ENCODE data around the gene PABPN1L.

The PABPN1L gene

GRCh38 chr16:88865742-88866141 lies 718 bp downstream of the PABPN1L start:
- DNase-seq, result no peak

GRCh38 chr16:88865310-88865709 lies 1.1 kb downstream of the PABPN1L start:
- DNase-seq, result no peak

- no peak for DNase-seq
These were observed 1.9 kb downstream of the PABPN1L start for GRCh38 chr16:88864521-88864920.

DNA sequence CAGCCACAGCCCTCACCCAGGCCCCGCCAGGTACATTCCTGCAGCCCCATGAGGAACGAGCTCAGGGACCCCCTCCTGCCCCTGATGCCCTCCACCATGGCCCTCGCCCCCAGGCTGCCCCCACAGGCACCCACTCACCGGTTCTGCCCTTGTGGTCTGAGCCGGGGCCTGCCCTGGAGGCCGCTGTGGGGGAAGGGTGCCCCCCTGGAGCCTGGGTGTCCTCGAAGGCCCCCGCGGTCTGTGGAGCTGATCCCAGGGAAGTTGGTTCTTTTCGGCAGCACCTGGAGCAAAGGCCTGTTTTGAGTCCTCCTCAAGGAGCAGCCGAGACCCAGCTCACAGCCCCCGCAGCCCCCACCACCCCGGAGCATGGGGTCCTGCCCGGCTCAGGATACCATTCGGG lies 2.4 kb downstream of the PABPN1L start:
- DNase-seq, result no peak

DNA sequence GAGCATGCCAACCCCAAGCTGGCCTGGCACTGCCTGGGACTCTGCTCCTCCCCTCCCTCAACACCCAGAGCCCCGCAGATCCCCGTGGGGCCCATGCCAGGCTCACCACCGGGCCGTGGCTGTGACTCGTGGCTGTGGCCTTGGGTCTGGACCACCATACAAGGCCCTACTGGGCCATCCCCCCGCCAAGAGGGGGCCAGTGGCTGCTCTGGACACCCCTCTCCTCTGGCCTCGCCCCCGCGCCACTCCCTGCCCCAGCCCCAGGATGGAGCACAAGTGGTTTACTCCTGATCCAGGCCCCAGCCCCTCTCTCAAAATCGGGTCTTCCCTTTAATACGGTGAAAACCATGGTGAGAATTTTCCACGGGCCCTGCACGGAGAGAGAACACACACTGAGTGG lies 3.0 kb downstream of the PABPN1L start:
- no peak for DNase-seq

DNA sequence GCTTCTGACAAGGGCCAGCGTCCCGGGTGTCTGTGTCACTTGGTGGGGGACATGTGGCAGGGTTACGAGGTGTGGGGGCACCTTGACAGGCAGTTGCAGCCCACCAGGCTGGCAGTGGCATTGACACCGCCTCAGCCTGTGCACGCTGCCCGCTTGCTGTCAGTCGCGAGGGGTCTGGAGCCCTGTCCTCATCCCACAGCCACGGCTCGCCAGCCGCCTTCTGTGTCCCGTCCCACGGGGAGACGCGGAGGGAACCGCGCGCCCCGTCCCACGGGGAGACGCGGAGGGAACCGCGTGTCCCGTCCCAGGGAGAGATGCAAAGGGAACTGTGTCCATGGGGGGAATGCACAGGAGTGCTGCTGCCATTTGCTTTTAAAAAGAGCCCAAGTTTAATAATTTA lies 3.5 kb downstream of the PABPN1L start:
- no peak for DNase-seq

DNA sequence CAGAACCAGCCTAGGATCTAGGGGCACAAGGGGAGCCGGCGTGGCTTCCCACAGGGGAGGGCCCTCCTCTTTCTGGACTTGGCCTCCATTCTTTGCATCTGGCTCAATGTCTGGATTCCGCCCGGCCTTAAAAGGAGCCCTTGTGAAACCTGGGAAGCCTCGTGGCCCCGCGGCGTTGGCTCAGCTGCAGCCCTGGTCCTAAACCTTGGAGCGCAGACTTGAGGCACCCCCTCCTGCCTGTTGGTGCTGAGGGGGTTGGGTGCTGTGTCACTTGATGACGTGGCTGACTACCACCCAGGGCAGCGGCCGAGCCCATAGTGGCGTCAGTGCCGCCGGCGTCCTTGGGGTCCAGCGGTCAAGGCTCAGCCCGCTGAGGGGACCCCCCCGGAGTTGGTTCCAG lies 5.1 kb downstream of the PABPN1L start:
- no peak for DNase-seq

DNA sequence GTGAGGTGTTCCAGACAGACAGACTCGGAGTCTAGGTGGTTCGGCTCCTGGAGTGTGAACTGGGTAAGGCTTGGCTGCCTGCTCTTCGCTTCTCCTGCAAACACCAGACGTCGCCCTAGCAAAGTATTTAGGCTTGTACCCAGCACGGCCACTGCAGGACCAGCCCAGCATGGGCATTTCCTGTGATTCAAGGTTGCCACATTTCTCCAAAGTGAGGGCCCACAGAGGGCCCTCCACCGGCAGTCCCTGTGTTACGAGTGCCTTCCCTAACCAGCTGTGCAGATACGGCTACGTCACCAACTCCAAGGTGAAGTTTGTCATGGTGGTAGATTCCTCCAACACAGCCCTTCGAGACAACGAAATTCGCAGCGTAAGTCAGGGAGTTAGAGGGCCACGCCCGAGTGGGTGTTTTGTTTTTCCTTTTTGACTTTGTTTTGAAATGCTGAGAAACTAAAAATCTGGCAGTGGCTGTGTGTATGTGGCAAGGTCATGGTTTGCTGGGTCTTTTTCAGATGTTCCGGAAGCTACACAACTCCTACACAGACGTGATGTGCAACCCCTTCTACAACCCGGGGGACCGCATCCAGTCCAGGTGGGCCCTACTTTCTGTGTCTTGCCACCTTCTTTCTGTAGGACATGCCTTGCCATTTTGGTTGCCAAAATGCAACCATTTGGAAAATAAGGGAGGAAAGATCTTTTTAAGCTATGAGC lies 6.9 kb downstream of the PABPN1L start:
- DNase-seq, result no peak

DNA sequence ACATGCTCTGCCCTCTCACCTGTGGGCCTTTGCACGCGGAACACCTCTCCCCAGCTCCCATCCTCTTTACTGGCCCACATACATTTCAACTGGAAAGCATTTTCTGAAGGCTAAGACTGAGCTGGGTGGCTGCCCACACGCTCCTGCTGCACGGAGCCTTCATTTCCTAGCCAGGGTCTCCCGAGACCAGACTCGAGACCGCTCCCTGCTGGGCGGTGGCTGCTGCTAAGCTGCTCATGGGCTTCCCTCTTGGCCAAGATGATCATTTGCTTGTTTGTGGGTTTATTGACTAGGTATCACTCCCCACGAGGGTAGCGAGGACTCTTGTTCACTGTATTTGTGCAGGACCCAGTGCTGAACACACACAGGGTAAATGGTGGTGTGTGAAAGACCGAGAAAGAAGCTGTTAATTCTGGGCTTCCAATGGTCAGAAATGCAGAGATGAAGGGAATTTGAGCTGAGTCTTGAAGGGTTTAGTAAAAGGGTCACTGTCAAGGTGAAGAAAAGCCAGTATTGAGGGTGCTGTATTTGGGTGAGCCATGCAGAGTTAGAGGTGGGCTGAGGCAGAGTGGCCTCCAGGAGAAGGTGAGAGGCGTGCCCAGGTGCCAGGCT lies 8.6 kb downstream of the PABPN1L start:
- peak; percentile 82 for DNase-seq

- peak; percentile 100 for DNase-seq
These were observed 9.4 kb downstream of the PABPN1L start, which contains the start of the genes GALNS and TRAPPC2L for GRCh38 chr16:88856828-88857727. Gene GALNS (minus strand): TSS chr16:88856947. CDS start chr16:88856877, 70 bp downstream. Gene TRAPPC2L (plus strand): TSS chr16:88857127. CDS start chr16:88857151, 24 bp downstream.

- DNase-seq, result peak; percentile 64
These were observed 10.2 kb downstream of the PABPN1L start for GRCh38 chr16:88856122-88856827.

DNA sequence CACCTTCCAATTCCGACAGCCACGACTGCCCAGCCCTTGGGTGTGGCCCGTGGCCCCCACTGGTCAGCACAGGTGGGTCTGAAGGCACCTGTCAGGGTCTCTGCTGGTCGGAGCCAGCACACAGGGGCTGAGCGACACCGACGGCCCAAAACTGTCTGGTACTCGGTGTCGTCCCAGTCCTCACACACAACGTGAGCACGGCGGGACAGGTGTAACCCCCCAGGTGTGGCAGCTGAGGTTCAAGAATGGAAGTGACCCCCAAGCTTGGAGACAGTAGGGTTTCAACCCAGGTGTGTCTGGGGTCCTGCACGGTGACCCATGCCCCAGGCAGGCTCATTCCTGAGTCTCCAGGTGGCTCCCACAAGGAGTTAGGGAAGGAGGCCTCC lies 10.7 kb downstream of the PABPN1L start:
- DNase-seq, result no peak

DNA sequence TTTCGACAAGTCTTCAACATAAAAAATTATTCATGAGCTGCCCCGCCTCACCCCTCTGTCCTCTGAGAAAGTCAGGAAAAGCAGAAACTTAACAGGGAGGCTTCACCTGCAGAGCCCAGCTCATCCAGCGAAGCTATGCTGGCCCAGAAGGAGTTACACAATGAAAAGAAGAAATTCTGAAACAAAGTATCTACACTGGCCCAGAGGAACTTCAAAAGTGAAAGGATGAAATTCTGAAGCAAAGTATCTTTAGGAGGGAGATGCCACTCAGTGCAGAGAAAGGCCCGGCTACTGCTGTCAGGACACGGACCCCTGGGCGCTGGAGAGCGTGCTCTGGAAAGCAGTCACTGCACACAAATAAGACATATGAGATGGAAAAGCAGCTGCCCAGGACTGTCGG lies 11.3 kb downstream of the PABPN1L start:
- no peak for DNase-seq

- DNase-seq, result peak; percentile 58
These were observed 12.0 kb downstream of the PABPN1L start for GRCh38 chr16:88854306-88855111.

- no peak for DNase-seq
These were observed 13.0 kb downstream of the PABPN1L start for GRCh38 chr16:88853325-88853941.

- DNase-seq, result no peak
These were observed 14.8 kb downstream of the PABPN1L start for GRCh38 chr16:88851616-88852015.

GRCh38 chr16:88850531-88851199 lies 15.8 kb downstream of the PABPN1L start:
- no peak for DNase-seq

DNA sequence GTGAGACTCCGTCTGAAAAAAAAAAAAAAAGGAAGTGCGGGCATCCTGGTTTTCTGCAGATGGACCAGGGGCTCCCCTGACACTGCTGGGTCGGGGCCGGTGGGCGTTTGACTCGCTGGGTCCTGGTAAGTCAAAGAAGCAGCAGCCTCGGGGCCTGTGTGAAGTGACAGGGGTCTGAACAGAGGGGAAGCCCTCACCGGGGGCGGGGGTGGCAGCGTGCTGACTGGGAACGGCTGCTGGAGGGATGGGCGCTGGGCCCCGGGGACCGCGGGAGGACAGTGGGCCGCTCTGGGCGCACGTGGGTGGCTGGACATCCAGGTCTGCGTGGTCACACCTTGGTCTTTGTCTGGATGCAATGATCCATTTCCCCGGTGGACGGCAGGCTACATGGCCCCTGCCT lies 17.9 kb downstream of the PABPN1L start:
- DNase-seq, result no peak

DNA sequence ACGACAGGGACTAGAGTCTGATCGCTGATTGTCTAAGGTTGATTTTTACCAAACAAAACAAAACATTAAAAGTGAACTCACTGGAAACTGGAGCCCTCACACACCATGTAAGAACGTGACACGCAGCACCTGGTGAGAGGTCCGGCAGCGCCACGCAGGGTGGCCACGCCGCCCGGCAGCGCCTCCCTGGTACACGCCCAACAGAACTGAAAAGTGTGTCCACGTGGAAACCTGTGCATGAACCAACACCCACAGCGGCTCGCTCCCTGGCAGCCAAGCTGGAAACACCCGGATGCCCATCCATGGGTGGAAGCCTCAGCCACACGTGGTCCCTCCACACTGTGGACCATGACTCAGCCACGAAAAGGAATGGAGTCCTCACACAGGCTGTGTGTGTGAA lies 18.8 kb downstream of the PABPN1L start:
- DNase-seq, result no peak

DNA sequence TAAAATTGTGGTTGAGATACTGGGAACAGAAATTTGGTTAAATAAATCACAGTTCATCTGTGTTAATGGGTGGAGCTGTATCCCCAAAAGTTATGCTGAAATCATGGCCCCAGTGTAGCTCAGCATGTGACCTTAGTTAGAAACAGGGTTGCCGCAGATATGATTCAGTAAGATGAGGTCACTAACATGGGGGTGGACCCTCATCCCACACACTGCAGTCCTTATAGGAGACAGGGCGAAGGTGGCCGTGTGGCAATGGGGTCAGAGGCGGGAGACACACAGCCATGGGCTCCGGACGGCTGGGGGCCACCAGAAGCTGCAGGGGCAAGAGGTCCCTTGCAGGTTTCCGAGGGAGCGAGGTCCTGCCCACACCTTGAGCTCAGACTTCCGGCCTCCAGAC lies 20.4 kb downstream of the PABPN1L start:
- no peak for DNase-seq

DNA sequence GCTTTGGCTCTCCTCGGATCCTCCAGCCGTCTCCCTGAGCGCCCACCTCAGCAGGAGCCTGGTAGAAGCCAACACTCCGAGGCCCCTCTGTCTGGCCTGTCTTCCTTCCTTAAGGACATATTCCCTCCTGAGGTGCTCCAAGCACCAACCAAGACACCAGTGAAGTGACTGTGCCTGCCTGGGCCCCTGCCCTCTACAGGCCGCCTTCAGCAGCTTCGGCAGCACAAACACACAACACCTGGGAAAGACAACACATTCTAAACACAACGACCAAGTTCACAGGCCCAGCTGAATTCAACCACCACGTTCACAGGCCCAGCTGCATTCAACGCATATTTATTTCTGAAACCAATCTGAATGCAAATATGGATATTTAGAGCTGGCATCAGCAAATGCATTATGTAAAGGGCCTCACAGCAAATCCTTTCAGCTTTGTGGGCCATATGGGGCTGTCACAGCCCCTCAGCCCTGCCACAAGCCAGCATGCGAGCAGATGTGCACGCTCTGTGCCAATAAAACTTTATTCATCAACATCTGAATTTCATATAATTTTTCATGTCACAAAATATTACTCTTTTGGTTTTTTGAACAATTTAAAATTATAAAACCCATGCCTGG lies 21.9 kb downstream of the PABPN1L start:
- no peak for DNase-seq
